HG03103 (cell line): Measurements from ENCODE around the gene TMEM202.
"Not testable (repeated sequence)": the region's sequence is repeated elsewhere in the genome, so short reads cannot be mapped to it uniquely, and the experiment has no call there.

ENCODE experiments used
- ATAC-seq: cut with Tn5 transposase; IDR thresholded peaks from one replicate; pipeline ENCODE4 v1.9.1; 2021; ENCODE audit warnings: low read depth; ENCODE audit not compliant: unreplicated experiment

Gene TMEM202, protein sequence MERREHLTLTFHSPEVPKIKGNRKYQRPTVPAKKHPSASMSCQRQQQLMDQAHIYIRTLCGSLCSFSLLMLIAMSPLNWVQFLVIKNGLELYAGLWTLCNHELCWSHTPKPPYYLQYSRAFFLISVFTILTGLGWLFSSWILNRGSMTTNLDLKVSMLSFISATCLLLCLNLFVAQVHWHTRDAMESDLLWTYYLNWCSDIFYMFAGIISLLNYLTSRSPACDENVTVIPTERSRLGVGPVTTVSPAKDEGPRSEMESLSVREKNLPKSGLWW

DNA sequence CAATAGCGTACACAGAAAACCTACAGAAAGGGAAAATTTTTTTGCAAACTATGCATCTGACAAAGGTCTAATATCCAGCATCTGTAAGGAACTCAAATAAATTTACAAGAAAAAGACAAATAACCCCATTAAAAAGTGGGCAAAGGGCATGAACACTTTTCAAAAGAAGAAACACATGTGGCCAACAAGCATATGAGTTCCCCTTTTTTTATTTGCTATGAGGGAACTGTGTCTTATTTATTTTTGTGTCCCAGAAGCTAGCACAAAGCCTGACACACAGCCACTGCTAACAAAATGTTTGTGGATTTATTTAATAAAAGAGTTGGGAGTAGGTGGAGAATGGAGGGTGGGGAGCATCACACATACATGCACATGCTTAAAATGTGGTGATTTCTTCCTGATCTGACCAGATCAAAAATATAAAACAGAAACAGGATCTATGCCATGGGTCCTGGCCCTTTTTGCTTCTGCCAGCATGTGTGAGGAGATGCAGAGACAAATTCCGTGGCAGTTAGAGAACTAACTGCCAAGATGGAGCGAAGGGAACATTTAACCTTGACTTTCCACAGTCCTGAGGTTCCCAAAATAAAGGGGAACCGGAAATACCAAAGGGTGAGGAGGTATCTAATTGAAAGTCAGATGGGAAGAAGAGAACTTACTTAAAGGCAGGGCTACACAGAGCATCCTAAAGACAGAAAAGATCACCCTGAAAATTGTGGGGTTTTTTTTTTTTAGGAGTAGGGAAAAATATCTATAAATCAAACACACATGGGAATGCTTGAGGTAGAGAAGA is at the start of gene TMEM202:
Gene TMEM202 (plus strand): TSS at position 510 of the 793 bp plus-strand sequence. CDS start 22 bp downstream, at position 532.
- ATAC-seq = no peak

DNA sequence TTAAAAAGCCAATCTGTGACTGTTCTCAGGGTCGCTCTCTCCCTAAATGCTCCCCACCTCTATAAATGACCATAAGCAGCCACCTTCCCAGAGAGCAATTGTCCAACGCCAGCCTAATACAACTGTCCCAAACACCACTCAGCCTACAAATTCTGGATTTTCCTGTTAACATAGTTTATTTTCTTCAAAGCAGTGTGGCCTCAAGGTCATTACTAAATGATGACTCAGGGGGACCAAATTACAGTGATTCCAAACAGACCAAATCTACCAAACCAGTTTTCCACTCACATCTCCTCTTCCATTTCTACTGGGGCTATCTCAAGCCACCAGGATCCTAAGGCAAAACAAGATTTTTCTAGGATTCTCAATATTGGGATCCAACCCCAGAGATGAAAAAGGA is 44.8 kb upstream of the TMEM202 start:
- no peak for ATAC-seq

DNA sequence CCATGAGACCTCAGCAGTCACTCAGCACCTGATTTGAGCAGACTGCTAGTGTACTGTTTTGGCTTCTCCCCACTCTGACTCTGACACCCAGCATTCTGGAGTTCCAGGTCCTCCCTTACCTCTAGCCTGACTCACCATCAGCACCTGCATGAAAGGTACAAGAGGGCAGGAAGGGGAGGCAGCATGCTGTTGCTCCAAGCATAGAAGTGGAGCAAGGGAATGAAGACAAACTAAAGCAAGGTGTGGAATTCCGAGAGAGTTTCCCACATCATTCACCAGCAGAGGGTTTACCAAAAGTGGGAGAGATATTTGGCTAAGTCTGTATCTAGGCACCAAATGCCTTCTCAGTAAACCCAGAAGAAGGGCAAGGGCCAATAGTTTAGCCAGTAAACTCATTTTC is 43.6 kb upstream of the TMEM202 start:
- ATAC-seq = no peak

DNA sequence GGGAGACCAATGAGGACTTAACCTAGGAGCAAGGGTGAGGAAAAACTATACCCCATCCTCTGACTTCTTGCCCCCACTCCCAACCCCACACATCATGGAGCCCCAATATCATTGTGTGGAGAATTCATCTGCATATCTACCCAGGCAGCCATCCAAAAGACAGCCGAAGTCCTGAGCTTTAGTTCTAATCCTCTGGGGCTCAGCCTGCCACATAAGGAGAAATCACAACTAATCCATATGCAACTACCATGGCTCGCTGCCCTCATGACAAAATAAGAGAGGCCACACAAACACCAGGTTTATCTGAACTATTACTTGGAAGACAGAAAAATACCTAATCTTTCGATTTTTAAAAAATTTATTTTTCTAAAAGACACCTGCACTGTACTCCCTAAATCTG is 40.0 kb upstream of the TMEM202 start:
- ATAC-seq = no peak

DNA sequence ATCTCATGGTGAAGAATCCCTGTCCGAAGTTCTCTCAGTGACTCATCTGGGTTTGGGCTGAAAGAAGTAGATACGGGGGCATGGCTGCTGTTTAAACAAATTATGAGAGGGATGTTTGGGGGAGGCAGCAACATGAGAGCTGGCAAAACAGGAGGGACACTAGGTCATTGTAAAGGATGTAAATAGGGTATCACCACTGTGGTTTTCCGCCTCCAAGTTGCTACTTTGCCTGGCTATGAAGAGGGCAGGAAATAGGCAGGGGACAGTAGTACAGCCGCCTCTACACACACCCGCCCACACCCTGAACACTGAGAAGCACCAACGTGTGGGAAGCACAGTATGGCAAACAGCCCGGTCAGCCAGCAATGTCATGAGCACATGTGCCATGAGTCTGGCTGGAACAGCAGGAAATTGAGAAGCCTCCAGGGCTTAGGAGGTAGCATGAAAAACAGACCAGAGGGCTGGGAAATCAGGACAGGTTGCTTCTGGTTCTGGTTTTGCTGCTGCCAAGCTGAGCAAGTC is 39.4 kb upstream of the TMEM202 start:
- ATAC-seq = no peak

DNA sequence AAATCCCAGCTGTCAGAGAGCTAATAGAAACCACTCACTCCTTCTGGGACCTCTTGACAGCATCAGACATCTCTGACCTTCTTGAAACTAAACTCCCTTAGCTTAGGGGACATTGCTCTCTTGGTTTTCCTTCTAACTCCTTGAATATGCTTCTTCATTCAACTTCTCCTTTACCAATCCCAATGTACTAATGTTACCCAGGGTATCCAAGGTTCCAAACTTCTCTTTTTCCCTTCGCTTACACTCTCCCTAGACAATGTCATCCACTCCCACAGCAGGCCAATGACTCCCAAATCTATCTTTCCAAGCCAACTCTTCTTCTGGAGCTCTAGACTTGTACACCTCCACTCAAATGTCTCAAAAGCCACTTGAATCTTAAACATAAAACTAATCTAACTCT is 36.9 kb upstream of the TMEM202 start:
- ATAC-seq = no peak

DNA sequence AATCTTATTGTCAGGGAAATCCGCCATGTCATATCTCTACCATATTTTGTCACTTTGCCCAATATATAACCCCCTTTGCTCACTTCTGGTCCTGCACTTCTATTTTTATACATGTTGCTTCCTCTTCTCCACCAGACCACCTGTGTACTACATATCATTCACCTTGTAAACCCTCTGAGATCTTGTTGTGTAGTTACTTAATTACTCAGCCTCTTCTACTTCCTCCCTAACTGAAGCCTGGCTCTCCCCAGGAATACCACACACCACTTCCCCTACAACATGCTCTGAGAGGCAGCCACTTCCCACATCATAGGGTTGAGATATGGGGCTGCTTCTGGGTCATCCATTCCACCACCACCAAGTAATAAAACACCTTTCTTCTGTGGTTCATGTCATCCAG is 32.3 kb upstream of the TMEM202 start:
- ATAC-seq = peak; percentile 85

DNA sequence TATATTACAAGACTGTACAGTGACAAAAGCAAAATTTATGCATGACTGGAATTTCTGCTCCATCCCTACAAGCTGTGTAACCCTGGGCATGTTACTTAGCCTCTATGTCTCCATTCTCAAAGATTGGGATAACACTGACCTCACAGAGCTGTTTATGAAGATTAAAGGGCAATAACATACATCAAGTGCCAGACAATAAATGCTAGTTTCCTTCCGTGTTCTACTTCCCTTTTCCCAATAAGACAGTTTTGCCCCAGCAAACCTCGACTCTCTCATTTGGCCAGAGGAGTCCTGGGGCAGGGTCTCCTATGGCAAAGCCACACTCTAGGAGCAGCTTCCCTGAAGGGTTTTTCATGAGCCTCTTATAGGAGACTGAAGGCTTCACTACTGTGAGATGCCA is 29.8 kb upstream of the TMEM202 start:
- ATAC-seq = no peak

DNA sequence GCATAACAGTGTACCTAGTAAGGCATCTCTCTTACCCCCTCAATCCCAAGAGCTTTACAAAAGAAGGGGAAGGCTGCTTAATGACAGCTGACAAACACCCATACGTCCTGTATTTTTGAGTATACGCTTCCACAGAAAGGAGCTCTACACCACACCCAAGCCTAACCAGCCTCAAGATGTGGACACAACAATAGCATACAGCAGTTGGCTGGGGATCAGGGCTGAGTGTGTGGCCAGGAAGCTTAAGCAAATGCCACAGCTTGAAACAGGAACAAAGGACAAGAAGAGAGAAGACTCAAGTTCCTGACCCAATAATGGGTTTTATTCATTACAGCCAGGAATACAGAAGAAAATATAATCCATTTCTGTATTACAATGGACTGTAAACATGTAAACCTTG is 29.2 kb upstream of the TMEM202 start:
- no peak for ATAC-seq

DNA sequence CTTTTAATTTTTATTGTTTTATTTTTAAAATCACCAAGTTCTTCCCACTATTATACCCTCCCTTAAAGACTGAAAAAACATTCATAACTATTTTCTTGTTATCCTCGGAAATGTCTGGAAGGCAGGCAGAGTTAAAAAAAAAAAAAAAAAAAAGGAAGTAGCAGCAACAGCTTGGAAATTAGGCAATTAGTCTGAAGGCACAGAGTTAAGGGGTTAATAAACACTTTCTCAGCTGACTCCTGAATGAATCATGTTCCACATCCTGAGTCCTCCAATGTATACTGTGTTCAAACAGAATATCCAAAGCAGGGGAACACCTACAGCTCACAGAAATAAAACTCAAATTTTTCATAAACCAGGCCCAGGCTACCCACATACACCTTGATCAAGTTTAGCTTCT is 28.1 kb upstream of the TMEM202 start:
- ATAC-seq = no peak

DNA sequence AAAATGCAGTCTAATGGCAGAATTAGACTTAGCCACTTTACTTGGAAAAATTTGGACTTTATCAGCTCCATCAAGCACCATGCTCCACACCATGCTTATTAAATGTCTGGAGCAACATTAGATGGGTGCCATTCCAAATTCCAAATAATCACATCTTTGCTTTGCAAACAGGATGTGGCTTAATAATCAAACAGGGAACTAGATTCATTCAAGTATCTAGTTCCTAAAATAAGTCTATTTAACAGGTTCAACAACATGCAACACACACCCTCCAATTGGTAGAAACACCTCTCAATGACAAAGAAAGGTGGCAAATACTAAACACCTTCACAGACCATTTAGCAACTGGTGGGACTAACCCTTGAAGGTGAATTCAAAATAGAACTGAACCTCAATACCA is 25.7 kb upstream of the TMEM202 start:
- no peak for ATAC-seq

DNA sequence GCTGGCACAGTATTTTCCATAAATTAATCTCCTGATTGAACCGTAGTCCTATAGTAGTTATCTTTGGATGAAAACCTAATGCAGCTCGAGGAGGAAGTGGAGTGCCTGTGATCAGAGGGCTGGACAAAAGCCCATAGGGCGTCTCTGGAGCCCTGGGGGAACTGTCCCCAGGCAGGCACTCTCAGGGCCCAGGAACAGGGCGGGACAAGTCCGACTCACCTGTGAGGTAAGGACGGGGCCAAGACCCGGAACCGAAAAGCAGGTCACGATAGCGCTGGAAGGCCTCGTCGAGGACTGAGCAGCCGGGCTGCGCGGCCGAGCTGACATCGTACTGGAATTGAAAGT is 22.6 kb upstream of the TMEM202 start:
- peak; percentile 31 for ATAC-seq

DNA sequence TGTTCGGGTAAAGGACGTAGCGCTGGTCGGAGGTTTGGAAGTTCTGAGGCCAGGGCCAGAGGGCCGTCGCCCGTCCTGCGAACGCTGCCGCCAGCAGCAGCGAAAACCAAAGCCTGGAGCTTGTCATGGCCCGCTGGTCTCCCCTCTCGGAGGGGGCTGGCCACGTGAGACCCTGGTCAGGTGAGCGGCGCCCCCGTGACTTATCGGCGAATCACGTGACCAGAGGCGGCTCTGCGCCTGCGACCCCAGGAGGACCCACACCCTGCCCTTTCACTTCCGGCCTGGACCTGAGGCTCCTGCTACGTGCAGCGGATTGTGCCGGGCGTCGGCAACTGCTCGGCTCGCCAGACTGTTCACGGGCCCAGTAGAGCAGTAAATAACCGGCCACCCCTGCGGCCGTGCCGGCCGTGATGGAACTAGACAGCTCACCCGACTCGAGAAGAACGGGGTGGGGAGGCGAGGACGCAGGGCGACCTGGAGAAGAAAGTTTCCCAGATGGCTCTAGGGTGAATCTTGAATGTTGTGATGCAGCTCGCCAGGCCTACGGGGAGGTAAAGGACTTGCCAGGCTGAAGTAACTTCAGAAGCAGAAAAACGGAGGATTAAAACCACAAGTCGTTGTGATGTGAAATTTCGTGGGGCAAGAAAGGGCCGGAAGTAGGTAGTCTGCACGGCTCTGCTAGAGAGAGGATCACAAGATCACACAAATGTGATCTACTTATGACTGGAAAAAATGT is 22.1 kb upstream of the TMEM202 start, which contains the start of gene HEXA:
Gene HEXA (minus strand): TSS at position 169 of the 736 bp plus-strand sequence. CDS start 42 bp downstream, at position 127.
- peak; percentile 76 for ATAC-seq

DNA sequence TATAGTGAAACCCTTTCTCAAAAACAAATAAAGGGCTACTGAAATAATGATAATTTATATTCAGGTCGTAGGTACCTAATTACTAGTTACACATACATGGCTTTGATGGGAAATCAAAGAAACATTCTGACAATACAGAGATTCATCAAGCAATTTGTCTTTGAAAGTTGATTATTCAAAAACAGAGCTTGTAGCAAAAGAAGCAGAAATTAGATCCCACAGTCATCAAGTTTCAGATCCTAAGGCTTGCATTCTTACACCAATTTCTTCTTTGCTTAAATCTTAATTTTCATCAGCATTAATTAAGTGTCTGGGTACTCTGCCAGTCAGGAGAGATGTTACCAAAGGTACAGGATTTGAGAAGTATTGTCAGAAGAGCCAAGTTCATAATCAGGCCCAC is 20.8 kb upstream of the TMEM202 start:
- no peak for ATAC-seq

DNA sequence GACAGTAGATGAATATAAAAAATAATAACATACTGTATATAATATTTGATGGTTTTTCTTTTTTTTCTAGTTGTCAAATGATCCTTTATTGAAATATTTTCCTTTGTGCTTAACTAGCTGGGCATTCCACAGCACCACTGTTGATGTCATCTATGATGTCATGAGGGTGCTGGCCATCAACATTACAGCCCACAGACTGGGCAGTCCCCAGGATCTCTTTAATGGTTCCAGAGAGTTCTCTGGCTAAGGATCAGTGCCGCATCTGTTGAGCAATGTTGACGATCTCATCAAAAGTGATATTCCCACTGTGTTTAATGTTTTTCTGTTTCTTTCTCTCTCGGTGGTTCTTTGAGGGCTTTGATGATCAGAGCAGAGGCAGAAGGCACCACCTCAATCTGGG is 19.0 kb upstream of the TMEM202 start:
- ATAC-seq = not testable (repeated sequence)

DNA sequence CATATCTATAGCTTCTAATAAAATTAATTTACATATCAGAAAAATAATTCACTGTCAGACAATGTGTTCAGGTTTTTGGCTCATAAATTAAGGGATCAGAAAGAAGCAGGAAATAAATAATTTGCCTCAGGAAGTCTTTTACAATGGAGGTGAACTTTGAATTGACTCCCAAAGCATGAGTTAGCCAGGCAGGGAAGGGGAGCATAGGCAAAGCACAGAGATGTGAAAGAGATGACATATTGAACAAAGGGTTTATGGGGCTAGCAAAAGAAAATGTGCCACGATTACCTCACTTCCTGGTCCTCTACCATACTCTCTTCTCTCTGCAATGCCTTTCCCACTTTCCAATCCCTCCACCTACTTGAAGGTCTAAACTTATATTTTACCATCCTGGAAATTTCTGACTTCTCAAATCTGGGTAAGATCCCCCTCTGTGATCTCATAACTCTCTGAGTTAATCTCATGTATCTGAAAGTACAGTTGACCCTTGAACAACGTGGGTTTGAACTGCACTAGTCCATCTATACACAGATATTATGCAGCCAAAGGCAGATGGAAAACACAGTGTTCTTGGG is 18.2 kb upstream of the TMEM202 start:
- ATAC-seq = no peak

DNA sequence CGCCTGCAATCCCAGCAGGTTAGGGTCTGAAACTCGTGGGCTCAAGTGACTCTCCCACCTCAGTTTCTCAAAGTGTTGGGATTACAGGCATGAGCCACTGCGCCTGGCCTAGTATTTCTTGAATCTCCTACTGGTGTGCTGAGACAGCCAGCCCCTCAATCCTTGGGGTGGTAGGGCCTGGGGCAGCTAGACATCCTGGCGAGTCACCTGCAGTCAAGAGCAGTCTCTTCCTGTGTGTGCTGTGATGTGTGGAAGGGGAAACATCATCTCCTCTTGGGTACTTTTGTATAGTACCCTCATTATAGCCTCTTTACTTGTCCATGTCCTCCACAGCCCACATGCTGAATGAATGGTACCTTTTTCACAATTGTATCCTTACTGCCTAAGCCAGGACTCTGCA is 17.4 kb upstream of the TMEM202 start:
- no peak for ATAC-seq

DNA sequence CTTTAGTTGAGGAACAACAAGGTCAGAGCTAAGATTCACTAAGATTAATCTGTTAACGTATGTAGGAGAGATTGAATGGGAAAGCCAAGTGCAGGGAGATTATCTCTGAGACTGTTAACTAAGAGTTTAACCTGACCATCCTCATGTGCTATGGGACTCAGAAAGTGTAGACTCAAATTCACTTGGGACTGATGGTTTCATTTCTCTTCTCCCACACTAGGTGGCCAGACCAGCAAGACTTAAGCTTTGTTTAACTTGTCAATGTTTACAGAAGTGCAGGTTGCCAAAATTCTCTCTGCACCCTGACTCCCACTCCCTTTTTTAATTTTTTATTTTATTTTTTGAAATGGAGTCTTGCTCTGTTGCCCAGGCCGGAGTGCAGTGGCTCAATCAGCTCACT is 16.0 kb upstream of the TMEM202 start:
- ATAC-seq = no peak

DNA sequence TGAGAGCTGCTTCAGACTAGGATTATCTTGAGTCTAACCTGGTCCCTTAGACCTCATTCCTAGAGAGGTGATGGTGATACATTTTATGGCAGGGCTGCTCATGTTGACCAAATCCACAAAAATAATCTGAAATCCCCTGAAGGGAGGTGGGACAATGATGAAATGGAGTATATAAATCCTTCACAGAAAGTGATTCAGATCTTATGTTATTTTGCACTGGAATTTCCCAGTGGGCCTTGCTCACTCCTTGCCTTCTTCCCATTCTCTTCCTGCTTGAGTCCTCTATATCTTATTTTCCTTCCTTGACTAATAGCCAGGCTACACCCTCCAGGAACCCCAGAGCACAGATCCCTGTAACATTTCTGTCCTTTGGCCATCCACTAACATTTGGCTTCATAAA is 10.4 kb upstream of the TMEM202 start:
- ATAC-seq = no peak

DNA sequence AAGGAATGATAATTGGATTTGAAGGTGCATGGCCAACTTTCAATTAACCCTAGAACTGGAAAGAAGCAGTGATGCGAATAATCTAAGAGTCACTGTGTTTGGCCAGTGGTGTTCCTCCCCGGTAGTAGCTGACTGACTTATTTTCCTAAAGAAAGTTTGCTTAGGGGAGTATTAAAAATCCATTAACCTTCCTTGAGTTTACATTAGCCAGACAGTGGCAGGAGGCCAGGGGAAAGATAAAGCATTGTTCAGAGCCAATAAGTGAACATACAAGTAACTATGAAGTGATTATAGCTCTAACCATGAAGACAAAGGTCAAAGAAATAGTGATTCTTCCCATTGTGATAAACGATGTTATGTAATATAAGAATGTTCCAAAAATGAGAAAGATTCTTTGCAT is 8.9 kb upstream of the TMEM202 start:
- no peak for ATAC-seq

DNA sequence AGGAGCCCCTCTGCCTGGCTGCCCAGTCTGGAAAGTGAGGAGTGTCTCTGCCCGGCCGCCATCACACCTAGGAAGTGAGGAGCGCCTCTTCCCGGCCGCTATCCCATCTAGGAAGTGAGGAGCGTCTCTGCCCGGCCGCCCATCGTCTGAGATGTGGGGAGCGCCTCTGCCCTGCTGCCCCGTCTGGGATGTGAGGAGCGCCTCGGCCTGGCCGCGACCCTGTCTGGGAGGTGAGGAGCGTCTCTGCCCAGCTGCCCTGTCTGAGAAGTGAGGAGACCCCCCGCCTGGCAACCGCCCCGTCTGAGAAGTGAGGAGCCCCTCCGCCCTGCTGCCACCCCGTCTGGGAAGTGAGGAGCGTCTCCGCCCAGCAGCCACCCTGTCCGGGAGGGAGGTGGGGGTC is 1.8 kb upstream of the TMEM202 start:
- not testable (repeated sequence) for ATAC-seq
